GM19438 (cell line): ENCODE results near the gene IFNAR1.
A peak's percentile ranks its signal among the peaks of the same experiment; 100 is the strongest.

ENCODE experiments used
- ATAC-seq: cut with Tn5 transposase; IDR thresholded peaks from one replicate; pipeline ENCODE4 v1.9.1; 2021; ENCODE audit warnings: low read depth; ENCODE audit not compliant: unreplicated experiment

The IFNAR1 gene

GRCh38 chr21:33324291-33325221, at the start of gene IFNAR1:
Gene IFNAR1, plus strand, starts transcription at chr21:33324970. Its CDS starts 86 bp downstream, at chr21:33325056.
- peak; percentile 83 for ATAC-seq

- ATAC-seq = no peak
Observed at GRCh38 chr21:33278721-33279120, 46.0 kb upstream of the IFNAR1 start.

GRCh38 chr21:33279330-33279820, 45.4 kb upstream of the IFNAR1 start:
- no peak for ATAC-seq

GRCh38 chr21:33281096-33281652, 43.6 kb upstream of the IFNAR1 start:
- ATAC-seq = no peak

GRCh38 chr21:33283203-33283602, 41.6 kb upstream of the IFNAR1 start:
- no peak for ATAC-seq

GRCh38 chr21:33286076-33286475, 38.7 kb upstream of the IFNAR1 start:
- no peak for ATAC-seq

GRCh38 chr21:33286600-33287456, 37.9 kb upstream of the IFNAR1 start:
- ATAC-seq = no peak

- no peak for ATAC-seq
Observed at GRCh38 chr21:33289199-33289819, 35.5 kb upstream of the IFNAR1 start.

GRCh38 chr21:33290441-33290840, 34.3 kb upstream of the IFNAR1 start:
- no peak for ATAC-seq

GRCh38 chr21:33291686-33292085, 33.1 kb upstream of the IFNAR1 start:
- ATAC-seq = no peak

- ATAC-seq = no peak
Observed at GRCh38 chr21:33292724-33293123, 32.0 kb upstream of the IFNAR1 start.

- no peak for ATAC-seq
Observed at GRCh38 chr21:33293136-33293535, 31.6 kb upstream of the IFNAR1 start.

GRCh38 chr21:33293811-33294216, 31.0 kb upstream of the IFNAR1 start:
- no peak for ATAC-seq

GRCh38 chr21:33296156-33296555, 28.6 kb upstream of the IFNAR1 start:
- no peak for ATAC-seq

- ATAC-seq = peak; percentile 83
Observed at GRCh38 chr21:33299181-33299752, 25.5 kb upstream of the IFNAR1 start.

GRCh38 chr21:33300701-33301631, 23.8 kb upstream of the IFNAR1 start:
- ATAC-seq = no peak

- ATAC-seq = no peak
Observed at GRCh38 chr21:33301632-33302002, 23.2 kb upstream of the IFNAR1 start.

- ATAC-seq = no peak
Observed at GRCh38 chr21:33302055-33302454, 22.7 kb upstream of the IFNAR1 start.

GRCh38 chr21:33302796-33303195, 22.0 kb upstream of the IFNAR1 start:
- ATAC-seq = no peak
